ENCODE data around the gene OR2W3.

The OR2W3 gene

DNA sequence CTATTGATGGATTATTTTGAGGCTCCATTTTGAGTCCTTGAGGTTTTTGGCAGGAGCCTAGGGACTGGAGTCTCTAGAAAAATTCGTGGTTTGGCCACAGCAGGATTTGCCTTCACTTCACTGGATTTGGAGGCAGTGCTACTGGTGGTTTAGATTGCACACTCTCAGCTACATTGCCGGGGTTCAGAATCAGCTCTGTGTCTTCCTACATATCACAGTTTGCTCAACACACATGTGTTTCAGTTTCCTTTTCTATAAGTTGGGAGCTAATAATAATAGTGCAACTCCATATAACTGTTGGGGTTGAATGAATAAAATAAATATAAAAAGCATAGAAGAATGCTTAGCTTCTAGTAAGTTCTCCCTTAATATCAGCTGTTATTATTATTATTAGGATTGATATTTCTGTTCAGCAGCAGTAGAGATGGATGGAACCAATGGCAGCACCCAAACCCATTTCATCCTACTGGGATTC, at the start of gene OR2W3:
Gene OR2W3, plus strand, starts transcription at position 425 of the 475 bp plus-strand sequence. Its CDS starts 0 bp downstream, at position 425.
- DNase-seq (ENCODE audit: low read depth in 1 of 2, low spot score in 1 of 2), result no peak

DNA sequence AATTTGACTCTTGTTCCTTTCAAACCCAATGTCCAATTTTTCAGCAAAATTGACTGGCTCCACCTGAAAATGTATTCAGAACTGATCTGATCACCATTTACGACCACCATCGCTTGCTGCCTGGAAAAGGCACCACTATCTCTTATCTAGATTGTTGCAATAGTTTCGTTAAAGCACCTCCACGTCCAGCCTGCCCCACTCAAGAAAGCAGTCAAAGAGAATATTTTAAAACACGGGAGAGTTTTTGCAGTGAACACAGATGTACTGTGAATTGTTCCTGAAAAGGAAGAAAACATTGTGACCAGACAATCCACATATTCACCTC, 49.7 kb upstream of the OR2W3 start:
- no peak for DNase-seq (ENCODE audit: low read depth in 1 of 2, low spot score in 1 of 2)

DNA sequence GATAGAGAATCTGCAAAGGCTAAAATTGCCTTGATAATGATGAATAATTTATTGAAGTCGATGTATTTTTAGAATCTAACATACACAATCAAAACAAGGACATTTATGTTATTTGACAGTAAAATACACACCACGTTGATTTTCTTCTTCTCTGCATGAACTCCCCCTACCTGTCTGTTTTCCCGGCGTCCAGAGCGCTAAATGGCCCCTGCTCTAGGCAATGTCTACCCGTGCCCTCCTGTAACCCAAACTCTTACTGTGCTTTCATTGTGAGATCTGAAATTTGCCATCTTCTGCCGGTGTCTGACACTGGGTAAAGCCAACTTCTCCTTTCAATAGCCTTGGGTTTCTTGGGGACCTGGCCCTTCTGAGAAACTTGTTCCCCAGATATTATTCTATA, 47.0 kb upstream of the OR2W3 start:
- DNase-seq (ENCODE audit: low read depth in 1 of 2, low spot score in 1 of 2), result no peak

DNA sequence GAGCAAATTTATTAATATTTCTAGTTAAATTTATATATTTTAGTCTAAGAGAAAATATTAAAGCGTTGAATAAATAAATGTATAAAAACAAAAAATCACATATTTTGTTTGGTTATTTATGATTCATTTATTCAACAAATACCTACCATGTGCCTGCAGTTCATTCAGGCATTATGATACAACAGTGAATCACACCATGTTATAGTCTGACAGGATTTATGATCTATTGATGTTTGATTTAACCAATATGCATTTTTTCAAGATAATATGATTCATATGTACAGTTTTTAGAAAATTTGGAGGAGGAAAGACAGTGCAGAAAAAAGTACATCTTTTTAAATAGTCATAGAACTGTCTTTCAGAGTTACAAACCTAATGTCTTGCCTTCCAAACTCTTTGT, 45.8 kb upstream of the OR2W3 start:
- DNase-seq (ENCODE audit: low read depth in 1 of 2, low spot score in 1 of 2), result no peak

DNA sequence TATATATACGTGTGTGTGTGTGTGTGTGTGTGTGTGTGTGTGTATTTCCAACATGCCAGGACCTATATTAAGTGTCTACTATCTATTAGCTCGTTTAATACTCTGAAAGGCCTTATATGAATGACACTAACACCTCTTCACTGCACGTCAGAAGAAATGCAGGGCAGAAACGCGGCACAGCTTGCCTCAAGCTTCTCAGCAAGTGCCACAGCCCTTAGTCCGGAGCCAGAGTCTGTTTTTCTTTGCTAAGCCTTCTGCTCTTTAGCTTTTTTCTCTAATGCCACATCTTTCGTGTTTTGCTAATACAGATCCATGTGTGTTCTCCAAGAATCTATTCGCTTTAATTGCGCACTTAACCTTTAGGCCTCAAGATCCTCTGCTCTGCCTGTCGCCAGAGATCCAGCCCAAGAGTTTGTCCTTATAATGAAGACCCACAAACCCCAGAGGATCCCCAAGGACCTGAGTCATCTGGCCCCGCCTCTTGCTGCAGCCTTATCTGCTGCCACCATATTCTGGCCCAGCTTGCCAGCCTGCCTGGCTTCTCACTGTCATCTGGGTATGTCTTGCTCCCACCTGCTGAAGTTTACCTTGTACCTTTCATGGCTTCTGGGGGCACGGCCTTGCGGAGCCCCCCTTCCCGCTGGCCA, 40.4 kb upstream of the OR2W3 start:
- DNase-seq (ENCODE audit: low read depth in 1 of 2, low spot score in 1 of 2), result no peak

DNA sequence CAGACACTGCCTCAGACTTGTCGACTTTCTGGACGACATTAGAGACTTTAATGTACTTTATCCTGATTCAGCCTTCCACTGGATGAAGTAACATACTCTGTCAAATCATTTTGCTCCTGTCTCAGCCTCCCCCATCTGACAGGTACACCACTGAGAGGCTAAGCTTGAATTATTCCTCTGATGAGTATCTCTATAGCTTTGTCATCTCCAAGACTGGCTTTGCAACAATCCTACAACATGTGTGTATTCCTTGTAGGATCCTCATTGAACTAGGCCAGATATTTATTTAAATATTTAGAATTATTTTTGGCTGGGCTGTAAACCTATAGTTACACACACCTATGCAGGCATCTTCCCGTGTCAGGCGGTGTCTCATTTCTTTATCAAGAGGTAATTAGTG, 39.5 kb upstream of the OR2W3 start:
- DNase-seq (ENCODE audit: low read depth in 1 of 2, low spot score in 1 of 2), result no peak

DNA sequence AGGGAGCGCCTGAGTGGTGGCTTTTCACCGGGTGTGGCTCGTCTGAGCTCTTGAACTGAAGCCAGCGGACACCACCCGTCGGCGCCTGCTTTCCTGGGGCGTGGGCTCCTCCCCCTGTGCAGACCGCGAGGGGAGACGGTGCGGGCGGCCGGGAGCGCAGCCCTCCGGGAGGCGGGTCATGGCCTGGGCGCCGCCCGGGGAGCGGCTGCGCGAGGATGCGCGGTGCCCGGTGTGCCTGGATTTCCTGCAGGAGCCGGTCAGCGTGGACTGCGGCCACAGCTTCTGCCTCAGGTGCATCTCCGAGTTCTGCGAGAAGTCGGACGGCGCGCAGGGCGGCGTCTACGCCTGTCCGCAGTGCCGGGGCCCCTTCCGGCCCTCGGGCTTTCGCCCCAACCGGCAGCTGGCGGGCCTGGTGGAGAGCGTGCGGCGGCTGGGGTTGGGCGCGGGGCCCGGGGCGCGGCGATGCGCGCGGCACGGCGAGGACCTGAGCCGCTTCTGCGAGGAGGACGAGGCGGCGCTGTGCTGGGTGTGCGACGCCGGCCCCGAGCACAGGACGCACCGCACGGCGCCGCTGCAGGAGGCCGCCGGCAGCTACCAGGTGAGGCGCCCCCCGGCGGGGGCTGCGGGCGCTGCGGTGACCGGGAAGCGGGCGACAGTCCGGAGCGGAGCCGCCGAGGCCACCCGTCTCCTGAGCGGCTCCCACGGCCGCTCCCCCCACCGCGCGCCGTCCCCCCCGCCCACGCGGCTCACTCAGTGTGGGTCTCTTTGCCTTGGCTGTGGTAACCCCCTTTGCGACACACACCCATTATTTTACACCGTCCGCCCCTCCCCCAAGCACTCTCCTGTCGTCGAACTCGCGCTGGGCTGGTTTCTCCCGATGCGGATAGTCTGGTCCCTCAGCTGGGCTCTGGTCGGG, 38.1 kb upstream of the OR2W3 start, which contains the start of gene TRIM58:
Gene TRIM58, plus strand, starts transcription at position 119 of the 916 bp plus-strand sequence. Its CDS starts 60 bp downstream, at position 179.
- DNase-seq (ENCODE audit: low read depth in 1 of 2, low spot score in 1 of 2), result no peak

DNA sequence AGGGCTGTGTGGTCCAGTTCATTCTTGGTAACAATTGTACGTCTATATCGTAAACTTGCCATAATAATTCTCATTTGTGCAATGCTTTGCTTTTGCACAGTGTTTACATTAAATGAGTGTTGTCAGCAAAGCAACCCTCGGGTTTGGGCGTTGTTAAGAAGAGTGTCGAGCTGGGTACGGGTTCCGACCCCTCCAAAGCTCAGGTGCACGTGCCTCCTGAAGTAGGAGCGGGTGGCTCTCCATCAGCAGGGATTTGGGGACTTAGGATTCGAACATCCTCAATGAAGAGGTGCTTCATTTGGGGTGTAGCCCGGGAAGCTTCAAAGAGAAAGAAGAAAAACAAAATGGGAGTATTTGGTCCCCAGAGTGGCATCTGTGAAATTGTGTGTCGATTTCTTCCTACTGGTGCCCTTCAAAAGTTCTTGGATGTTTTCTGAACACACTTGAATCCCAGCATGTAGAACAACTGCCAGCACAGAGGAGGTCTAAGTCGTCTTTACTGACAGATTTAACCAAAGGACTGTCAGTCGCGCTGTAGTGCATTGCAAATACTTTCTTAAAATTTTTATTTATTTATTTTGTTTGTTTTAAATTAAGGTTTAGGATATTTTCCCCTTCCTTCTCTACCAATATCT, 37.3 kb upstream of the OR2W3 start:
- DNase-seq (ENCODE audit: low read depth in 1 of 2, low spot score in 1 of 2), result no peak

DNA sequence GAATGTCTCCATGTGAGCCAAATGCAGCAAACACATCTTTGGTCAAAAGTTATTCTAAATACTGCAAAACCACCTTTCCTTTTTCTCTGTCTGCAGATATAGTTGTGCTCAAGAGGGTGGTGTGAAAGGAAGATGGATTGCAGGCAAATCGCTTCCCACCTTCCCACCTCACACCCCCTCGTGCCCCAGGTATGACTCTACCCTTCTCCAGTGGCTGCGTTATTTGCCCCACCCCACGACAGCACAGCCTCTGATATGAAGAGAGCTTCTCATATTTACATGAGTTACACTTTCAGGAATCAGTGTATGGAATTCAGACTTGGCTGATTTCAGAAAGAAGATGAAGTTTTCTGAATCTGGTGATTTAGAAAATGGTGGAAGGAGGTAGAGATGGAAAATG, 32.6 kb upstream of the OR2W3 start:
- DNase-seq (ENCODE audit: low read depth in 1 of 2, low spot score in 1 of 2), result no peak

DNA sequence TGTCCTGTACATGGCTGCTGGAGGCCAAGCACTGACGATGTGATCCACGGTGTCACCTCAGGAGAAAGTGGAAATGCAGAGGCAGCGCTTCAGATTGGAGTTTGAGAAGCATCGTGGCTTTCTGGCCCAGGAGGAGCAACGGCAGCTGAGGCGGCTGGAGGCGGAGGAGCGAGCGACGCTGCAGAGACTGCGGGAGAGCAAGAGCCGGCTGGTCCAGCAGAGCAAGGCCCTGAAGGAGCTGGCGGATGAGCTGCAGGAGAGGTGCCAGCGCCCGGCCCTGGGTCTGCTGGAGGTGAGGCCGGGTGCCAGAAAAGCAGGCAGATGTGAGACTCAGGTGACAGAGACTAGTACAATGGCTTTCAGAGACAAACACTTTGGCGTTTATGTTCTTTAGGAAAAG, 30.7 kb upstream of the OR2W3 start:
- no peak for DNase-seq (ENCODE audit: low read depth in 1 of 2, low spot score in 1 of 2)

DNA sequence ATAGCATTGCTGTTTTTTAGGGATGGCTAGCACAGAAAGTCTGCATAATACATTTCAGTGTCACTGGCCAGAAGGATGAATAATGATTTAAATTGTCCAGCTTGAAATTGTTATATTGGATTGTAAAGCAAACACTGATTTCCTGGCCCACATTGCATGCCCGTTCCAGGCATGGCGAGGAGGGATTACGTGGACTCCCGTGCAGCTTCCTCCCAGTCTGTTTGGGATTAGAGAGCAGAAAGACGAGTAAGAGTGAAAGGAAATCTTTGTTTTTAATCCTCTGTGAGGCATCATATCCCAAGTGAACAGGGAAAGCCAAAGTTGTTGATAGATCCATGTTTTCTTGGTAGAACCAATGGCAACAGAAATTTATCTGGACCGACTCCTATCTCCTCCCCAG, 30.0 kb upstream of the OR2W3 start:
- DNase-seq (ENCODE audit: low read depth in 1 of 2, low spot score in 1 of 2), result no peak

DNA sequence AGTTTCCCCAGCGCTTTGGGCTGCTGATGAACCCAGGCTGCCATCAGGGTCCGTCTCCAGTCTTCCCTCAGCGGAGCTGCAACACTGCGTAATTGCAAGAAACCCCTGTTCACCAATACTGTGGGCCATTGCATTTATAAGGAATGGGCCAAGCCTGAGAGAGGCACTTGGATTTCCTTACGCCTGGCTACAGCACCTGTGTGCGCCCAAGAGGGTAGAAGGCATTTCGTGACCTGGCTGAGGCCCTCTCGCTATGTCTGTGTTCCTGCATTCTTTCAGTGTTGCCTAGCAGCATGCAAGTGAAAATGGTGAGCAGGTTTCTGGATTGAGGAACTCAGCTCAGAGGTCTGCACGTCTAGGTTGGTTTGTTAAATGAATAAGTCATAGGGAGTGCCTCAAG, 12.0 kb upstream of the OR2W3 start:
- DNase-seq (ENCODE audit: low read depth in 1 of 2, low spot score in 1 of 2), result no peak

DNA sequence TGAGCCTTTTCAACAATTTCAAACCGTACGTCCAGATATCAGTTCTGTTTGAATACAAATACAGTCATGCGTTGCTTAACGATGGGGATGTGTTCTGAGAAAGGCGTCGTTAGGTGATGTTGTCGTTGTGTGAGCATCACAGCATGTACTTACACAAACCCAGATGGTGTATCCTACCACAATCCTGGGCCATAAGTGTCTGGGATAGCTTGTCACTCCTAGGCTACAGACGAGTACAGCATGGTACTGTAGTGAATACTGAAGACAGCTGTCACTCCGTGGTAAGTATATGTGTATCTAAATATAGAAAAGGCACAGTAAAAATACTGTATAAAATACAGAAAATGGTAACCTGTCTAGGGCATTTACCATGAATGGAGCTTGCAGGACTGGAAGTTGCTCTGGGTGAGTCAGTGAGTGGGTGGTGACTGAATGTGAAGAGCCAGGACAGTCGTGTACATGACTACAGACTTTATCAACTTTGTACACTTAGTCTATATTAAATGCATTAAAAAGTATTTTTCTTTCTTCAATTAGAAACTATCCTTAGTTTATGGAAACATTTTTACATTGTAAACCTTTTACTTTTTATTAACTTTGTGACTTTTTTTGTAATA, 10.5 kb upstream of the OR2W3 start:
- no peak for DNase-seq (ENCODE audit: low read depth in 1 of 2, low spot score in 1 of 2)

DNA sequence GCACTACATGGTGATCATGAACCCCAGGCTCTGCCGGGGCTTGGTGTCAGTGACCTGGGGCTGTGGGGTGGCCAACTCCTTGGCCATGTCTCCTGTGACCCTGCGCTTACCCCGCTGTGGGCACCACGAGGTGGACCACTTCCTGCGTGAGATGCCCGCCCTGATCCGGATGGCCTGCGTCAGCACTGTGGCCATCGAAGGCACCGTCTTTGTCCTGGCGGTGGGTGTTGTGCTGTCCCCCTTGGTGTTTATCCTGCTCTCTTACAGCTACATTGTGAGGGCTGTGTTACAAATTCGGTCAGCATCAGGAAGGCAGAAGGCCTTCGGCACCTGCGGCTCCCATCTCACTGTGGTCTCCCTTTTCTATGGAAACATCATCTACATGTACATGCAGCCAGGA, 589 bp downstream of the OR2W3 start:
- DNase-seq (ENCODE audit: low read depth in 1 of 2, low spot score in 1 of 2), result no peak

DNA sequence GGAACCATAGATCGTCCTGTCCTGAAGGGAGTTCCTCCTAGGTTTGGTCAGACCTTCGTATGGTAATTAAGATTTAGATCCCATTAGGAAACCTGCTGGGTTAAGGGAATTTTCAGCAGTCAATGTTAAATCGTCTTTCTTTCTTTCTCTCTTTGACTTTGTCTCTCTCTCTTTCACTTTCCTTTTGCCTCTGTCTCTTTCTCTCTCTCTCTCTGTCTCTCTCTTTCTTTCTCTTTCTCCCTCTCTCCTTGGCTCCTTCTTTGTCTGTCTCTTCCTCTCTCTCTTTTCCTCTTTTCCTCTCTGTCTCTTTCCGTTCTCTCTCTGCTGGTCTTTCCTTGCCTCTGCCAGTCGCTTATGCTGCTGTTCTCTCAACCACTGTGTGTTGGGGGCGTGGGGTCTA, 8.7 kb downstream of the OR2W3 start:
- DNase-seq (ENCODE audit: low read depth in 1 of 2, low spot score in 1 of 2), result no peak

DNA sequence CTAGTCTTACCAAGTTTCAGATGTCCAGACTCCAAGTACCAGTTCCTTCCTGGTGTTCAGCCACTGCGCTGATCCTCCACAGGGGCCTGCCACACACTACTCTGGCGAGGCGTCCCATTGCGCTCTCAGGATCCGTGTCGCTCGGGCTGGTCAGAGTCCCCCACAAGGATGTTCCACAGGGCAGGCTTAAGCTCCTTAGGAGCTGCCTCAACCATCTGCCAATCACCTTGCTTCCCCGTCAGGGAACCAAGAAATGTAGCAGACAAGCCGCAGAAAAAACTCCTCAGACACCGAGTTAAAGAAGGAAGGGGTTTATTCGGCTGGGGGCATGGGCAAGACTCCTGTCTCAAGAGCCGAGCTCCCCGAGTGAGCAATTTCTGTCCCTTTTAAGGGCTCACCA, 9.8 kb downstream of the OR2W3 start:
- no peak for DNase-seq (ENCODE audit: low read depth in 1 of 2, low spot score in 1 of 2)

DNA sequence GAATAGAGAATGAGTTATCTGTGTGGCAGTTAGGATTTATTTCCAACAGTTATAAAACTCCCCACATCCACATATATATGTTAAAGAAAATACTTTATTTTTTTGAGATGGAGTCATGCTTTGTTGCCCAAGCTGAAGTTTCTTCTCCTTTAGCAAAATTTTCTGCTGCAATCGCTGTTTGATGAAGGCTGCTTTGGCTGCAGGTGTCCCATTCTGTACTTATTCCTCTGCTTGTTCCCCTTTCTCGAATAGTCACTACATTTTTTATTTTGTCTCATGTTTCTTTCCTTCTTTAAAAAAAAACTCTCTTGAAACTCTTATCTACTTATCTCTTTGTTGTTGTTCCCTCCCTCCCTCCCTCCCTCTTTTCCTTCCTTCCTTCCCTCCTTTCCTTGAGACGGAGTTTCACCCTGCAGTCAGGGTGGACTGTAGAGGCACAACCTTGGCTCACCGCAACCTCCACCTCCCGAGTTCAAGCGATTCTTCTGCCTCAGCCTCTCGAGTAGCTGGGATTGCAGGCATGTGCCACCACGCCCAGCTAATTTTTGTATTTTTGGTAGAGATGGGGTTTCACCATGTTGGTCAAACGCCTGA, 10.6 kb downstream of the OR2W3 start:
- no peak for DNase-seq (ENCODE audit: low read depth in 1 of 2, low spot score in 1 of 2)

DNA sequence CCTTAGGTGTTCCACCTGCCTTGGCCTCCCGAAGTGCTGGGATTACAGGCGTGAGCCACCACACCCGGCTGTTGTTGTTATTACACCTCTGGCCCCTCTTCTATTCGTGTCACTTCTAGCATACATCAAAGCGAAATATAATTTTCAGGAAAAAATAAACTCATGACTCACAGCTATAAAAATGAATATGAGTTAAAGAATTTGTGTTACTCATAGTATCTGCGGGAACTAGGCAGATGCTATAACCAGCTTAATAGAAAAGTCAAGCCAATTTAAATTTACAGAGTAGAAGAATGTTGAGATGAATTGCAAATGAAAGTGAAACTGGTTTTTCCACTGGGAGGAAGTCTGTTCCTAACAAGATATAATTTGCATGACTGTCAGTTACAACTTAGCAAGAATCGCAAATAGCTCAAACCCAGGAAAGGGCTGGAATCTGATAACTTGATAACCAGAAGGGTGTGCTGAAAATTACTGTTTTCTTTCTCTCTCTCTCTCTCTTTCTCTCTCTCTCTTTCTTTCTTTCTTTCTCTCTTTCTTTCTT, 11.2 kb downstream of the OR2W3 start:
- DNase-seq (ENCODE audit: low read depth in 1 of 2, low spot score in 1 of 2), result no peak

DNA sequence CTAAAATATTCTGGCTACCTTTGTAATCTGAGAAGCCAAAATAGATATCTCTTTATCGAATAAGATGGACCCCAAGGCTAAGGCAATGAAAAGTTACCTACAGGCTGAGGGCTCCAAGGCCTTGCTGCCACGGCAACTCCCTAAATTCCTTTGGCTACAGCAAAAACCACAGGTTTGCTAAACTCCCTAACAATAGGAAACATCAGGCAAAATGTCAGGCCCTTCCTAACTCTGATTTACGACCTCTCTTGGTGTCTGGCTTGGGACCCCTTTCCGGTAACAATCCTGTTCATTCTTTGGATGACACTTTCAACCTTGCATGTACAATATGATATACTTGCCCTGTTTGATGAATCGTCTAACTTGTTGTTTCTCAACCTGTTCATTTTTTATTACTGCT, 13.4 kb downstream of the OR2W3 start:
- DNase-seq (ENCODE audit: low read depth in 1 of 2, low spot score in 1 of 2), result no peak

DNA sequence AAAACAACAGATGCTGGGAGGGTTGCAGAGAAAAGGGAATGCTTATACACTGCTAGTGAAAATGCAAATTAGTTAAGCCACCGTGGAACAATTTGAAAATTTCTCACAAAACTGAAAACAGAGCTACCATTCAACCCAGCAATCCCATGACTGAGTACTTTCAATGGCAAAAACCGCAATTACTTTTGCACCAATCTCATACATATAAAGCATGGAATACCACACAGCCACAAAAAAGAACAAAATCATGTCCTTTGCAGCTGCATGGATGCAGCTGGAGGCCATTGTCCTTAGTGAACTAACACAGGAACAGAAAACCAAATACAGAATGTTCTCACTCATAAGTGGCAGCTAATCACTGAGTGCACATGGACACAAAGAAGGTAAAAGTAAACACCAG, 18.4 kb downstream of the OR2W3 start:
- DNase-seq (ENCODE audit: low read depth in 1 of 2, low spot score in 1 of 2), result no peak
